Thymus (tissue), 11 donors: ENCODE data around the gene ADGRF1. TPM values are rescaled to one million over a fixed set of nuclear protein-coding genes. Genes with fewer than 3 reads are reported as not detected.

Experiments
- DNase-seq, 9 donors: peaks; one replicate each; pipeline ENCODE4 v3.0.0-alpha.2; 2013; ENCODE audit warnings: low spot score in 9 of 9, low read depth in 6 of 9, missing footprints in 1 of 9
- H3K27ac ChIP-seq, 2 donors: one replicate each; pipeline ENCODE4 v1.5.1; 2013; ENCODE audit warnings: control low read depth in 1 of 2, low read depth in 1 of 2, low read length in 1 of 2, mild to moderate bottlenecking in 1 of 2, moderate library complexity in 1 of 2
- H3K27me3 ChIP-seq, 2 donors: one replicate each; pipeline ENCODE4 v1.5.1; 2013; ENCODE audit warnings: low read length in 1 of 2; ENCODE audit not compliant: control insufficient read depth in 2 of 2, insufficient read depth in 1 of 2
- H3K36me3 ChIP-seq, 2 donors: one replicate each; pipeline ENCODE4 v1.5.1; 2013; ENCODE audit warnings: low read length in 1 of 2, mild to moderate bottlenecking in 1 of 2, moderate library complexity in 1 of 2; ENCODE audit not compliant: control insufficient read depth in 2 of 2, insufficient read depth in 2 of 2
- H3K4me1 ChIP-seq, 2 donors: one replicate each; pipeline ENCODE4 v1.5.1; 2013; ENCODE audit warnings: low read length in 2 of 2; ENCODE audit not compliant: control insufficient read depth in 2 of 2, insufficient read depth in 2 of 2
- H3K4me3 ChIP-seq, 2 donors: one replicate each; pipeline ENCODE4 v1.5.1; 2013; ENCODE audit warnings: low read length in 2 of 2, control low read depth in 1 of 2, mild to moderate bottlenecking in 1 of 2
- H3K9me3 ChIP-seq, 2 donors: one replicate each; pipeline ENCODE4 v1.5.1; 2013; ENCODE audit warnings: low read length in 1 of 2, mild to moderate bottlenecking in 1 of 2; ENCODE audit not compliant: control insufficient read depth in 2 of 2, insufficient read depth in 1 of 2
- WGBS: extraction: QIAGEN DNeasy Blood & Tissue Kit; methylation state at CpG from one replicate; pipeline ENCODE4 v1.1.7; 2013; 5-methylcytosine and 5-hydroxymethylcytosine counted together
- polyA plus RNA-seq: library from polyadenylated mRNA; stranded (reverse); fragments of 200-250 nt; gene quantifications from one replicate; pipeline ENCODE4 v1.2.3, GENCODE V29; 2013
- total RNA-seq: library from RNA; stranded (reverse); fragments of 120-200 nt; gene quantifications from one replicate; pipeline ENCODE4 v1.2.4, GENCODE V29; 2013
- donor health status: healthy.

The ADGRF1 gene
- total and polyA plus RNA-seq, 2 donors, result 0.19 to 0.66 TPM

- no peak overlapping the region for H3K4me3 ChIP-seq
- no peaks in the 10 kb centered on the region for H3K36me3 ChIP-seq
- H3K4me1 ChIP-seq, result no peaks in the 10 kb centered on the region
- no peak overlapping the region for H3K27ac ChIP-seq
- H3K9me3 ChIP-seq, result no peaks in the 10 kb centered on the region
- no peaks in the 10 kb centered on the region for H3K27me3 ChIP-seq
- WGBS, result 98% methylated on average over 5 of the region's 5 CpGs
- no peak for DNase-seq
Observed at GRCh38 chr6:46961711-46962110, 80.4 kb downstream of the ADGRF1 start.

GRCh38 chr6:46961232-46961631 lies 80.9 kb downstream of the ADGRF1 start:
- Histone ChIP-seq H3K4me3 (no peak overlapping the region), H3K36me3 (no peaks in the 10 kb centered on the region), H3K9me3 (no peaks in the 10 kb centered on the region), H3K27ac (no peak overlapping the region), H3K4me1 (no peaks in the 10 kb centered on the region), H3K27me3 (no peaks in the 10 kb centered on the region)
- no peak for DNase-seq

- H3K9me3 ChIP-seq, result no peaks in the 10 kb centered on the region
- no peak overlapping the region for H3K4me3 ChIP-seq
- no peaks in the 10 kb centered on the region for H3K27me3 ChIP-seq
- H3K27ac ChIP-seq, result no peak overlapping the region
- H3K4me1 ChIP-seq, result no peaks in the 10 kb centered on the region
- DNase-seq, result no peak
- H3K36me3 ChIP-seq, result no peaks in the 10 kb centered on the region
Observed at GRCh38 chr6:46959419-46959818, 82.7 kb downstream of the ADGRF1 start.

- H3K36me3 ChIP-seq, result no peaks in the 10 kb centered on the region
- no peaks in the 10 kb centered on the region for H3K9me3 ChIP-seq
- H3K4me1 ChIP-seq, result no peaks in the 10 kb centered on the region
- H3K27ac ChIP-seq, result no peak overlapping the region
- no peaks in the 10 kb centered on the region for H3K27me3 ChIP-seq
- no peak overlapping the region for H3K4me3 ChIP-seq
- DNase-seq, result no peak
- 98% methylated on average over 6 of the region's 6 CpGs for WGBS
Observed at GRCh38 chr6:46956409-46956808, 85.7 kb downstream of the ADGRF1 start.

- 88% methylated on average over 4 of the region's 4 CpGs for WGBS
- no peaks in the 10 kb centered on the region for H3K9me3 ChIP-seq
- H3K4me1 ChIP-seq, result no peaks in the 10 kb centered on the region
- H3K27ac ChIP-seq, result no peak overlapping the region
- no peaks in the 10 kb centered on the region for H3K36me3 ChIP-seq
- no peak overlapping the region for H3K4me3 ChIP-seq
- peak in 1 of 9 donors; percentile 13 for DNase-seq
- no peaks in the 10 kb centered on the region for H3K27me3 ChIP-seq
Observed at GRCh38 chr6:46954837-46955451, 87.2 kb downstream of the ADGRF1 start.

- Histone ChIP-seq H3K9me3 (no peaks in the 10 kb centered on the region), H3K27ac (no peak overlapping the region), H3K4me1 (no peaks in the 10 kb centered on the region), H3K36me3 (no peaks in the 10 kb centered on the region), H3K27me3 (no peaks in the 10 kb centered on the region), H3K4me3 (no peak overlapping the region)
- no peak for DNase-seq
- 92% methylated on average over 4 of the region's 4 CpGs for WGBS
Observed at GRCh38 chr6:46953921-46954320, 88.2 kb downstream of the ADGRF1 start.

GRCh38 chr6:46949632-46950280 lies 92.4 kb downstream of the ADGRF1 start:
- H3K27me3 ChIP-seq, result no peaks in the 10 kb centered on the region
- no peak overlapping the region for H3K4me3 ChIP-seq
- H3K36me3 ChIP-seq, result no peaks in the 10 kb centered on the region
- H3K4me1 ChIP-seq, result no peaks in the 10 kb centered on the region
- no peaks in the 10 kb centered on the region for H3K9me3 ChIP-seq
- DNase-seq, result no peak
- peak overlapping the region in 1 of 2 donors; percentile 28 for H3K27ac ChIP-seq
- WGBS, result 93% methylated on average over 8 of the region's 8 CpGs

- H3K27me3 ChIP-seq, result no peaks in the 10 kb centered on the region
- H3K27ac ChIP-seq, result no peak overlapping the region
- H3K4me1 ChIP-seq, result no peaks in the 10 kb centered on the region
- 94% methylated on average over 8 of the region's 8 CpGs for WGBS
- H3K4me3 ChIP-seq, result no peak overlapping the region
- no peak for DNase-seq
- H3K9me3 ChIP-seq, result no peaks in the 10 kb centered on the region
- no peaks in the 10 kb centered on the region for H3K36me3 ChIP-seq
Observed at GRCh38 chr6:46948699-46949098, 93.4 kb downstream of the ADGRF1 start.
